HS-5 (cell line): ENCODE measurements around the gene ASPG.

Experiments
- DNase-seq: peaks from one replicate; pipeline ENCODE4 v3.0.0-alpha.2; 2012; ENCODE audit warnings: low read depth

ASPG gene

DNA sequence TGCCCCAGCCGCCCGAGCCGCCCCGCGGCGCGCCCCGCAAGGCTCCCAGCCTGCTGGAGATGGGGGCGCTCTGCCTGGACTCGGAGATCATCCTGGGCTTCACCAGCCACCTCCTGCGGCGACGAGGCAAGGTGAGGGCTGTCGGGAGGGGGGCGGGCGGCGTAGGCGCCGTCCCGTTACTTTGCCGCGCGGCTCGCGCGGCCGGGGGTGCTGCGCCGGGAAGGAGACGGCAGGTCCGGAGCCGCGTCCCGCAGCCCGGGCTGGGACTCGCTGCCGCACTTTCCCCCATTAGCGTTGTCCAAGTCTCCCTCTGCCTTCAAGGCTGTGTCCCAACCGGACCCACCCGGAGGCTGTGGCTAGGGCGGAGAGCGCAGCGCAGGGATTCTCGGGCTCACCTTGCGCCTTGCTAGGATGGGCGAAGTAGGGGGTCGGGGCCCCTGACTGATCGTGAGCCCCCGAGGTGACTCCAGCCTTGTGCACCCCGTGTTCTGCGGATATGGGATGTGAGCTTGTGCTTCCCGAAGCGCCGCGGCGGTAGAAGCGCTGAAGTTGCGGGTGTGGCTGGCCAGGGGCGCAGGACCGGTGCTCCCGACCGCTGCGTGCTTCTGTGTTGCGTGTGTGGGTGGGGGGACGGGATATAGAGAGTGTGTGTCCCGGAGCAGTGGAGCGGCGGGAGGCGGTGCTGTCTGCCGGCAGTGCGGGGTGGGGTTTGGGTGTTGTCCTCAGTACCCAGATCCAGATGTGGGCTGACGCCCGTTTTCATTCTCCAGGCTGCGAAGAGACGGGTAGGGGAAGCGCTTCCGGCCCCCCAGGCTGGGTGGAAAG is 51.2 kb downstream of the ASPG start:
- DNase-seq, result no peak

DNA sequence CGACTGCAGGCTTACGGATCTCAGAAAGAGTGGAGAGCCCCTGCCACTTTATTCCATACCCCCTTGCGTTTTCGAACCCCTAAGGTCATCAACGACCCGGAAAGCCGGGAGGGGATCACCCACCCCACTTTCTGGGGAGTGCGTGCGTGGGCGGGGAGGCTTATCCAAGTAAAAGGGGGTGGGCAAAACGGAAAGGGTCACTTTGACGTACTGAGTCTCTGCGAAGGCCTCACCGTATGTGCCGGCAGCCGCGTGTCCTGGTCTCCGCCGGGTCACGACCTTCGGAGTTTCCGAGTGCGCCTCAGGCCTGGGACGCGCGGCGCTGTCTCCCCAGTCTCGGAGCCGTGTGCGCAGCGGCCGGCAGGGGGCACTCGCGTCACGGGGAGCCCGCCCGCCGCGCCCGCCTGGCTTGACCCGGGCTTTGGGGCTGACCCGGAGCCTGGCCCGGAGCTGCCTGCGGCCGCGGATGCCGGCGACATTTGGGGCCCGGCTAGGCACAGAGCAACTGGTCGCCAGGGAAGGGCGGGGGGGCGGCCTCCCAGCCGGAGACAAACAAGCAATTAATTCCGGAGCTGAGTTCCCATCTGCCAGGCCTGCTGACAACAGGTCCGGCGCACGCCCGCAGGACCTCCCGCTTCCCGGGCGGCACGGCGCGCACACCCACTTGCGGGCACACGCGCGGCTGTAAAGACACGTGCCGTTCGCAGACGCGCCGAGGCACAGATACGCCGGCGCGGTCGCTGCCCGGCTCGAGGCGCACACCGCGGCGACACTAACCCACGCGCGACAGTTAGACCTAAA is 52.0 kb downstream of the ASPG start:
- peak; percentile 11 for DNase-seq

DNA sequence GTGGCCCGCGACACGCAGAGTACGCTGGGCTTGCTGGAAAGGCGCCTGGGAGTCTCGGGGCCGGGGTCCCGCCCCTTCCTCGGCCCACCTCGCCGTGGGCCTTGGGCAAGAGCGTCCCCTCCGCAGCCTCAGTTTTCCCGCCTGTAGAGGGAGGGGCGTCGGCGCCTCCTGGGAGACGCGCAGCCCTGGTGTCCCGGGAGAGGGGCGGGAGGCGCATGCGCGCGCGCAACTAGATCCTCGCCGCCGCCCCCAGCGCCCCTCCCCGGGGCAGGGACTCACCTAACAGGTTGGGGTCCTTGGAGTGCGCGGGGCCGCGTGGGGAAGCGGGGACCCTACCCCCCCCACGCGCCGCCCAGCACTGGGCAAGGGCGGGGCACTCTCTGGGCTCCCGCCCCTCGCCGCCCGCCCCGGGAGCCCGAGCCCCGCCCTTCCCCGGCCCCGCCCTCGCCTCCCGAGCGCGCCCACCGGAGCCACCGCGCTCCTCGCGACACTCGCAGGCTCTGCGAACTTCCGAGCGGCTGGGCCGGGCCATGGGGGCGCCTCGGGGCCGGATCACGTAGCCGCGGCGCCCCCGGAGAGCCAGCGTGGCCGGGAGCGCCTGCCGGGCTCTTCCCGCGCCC is 52.7 kb downstream of the ASPG start, which contains the start of gene KIF26A:
TSS of gene KIF26A (plus strand) at position 490 of the 620 bp plus-strand sequence. CDS start 136 bp downstream, outside the sequence.
- DNase-seq, result no peak

DNA sequence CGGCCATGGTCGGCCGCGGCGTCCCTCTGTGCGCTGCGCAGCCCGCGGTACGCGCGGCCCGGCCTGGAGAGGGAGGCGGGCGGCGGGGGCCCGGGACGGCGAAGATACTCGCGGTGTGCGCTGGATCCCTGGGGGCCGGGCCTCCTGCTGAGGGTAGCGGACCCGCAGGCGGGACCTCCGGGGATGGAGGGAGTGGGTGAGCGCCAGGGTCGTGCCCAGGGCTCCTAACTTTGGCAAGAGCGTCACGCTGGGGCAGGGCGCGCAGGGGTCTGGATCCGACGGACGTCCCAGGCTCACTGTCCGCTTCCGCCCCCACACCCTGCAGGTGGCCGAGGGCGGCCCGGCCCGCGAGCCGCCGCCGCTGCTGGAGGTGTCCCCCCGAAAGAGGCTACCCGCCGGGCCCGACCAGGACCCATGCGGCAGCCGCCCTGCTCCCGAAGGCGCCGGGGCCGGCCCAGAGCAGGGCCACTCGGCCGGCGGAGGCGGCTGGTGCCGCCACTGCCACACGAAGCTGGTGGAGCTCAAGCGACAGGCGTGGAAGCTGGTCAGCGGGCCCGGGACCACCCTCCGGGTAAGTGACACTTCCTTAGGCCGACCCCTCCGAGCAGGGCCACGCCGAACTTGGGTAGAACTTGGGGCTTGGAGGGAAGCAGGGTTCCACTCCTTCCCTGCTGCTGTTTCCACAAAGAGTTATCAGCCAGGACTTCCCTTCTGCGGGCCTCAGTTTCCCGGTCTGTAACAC is 53.4 kb downstream of the ASPG start:
- DNase-seq, result no peak

DNA sequence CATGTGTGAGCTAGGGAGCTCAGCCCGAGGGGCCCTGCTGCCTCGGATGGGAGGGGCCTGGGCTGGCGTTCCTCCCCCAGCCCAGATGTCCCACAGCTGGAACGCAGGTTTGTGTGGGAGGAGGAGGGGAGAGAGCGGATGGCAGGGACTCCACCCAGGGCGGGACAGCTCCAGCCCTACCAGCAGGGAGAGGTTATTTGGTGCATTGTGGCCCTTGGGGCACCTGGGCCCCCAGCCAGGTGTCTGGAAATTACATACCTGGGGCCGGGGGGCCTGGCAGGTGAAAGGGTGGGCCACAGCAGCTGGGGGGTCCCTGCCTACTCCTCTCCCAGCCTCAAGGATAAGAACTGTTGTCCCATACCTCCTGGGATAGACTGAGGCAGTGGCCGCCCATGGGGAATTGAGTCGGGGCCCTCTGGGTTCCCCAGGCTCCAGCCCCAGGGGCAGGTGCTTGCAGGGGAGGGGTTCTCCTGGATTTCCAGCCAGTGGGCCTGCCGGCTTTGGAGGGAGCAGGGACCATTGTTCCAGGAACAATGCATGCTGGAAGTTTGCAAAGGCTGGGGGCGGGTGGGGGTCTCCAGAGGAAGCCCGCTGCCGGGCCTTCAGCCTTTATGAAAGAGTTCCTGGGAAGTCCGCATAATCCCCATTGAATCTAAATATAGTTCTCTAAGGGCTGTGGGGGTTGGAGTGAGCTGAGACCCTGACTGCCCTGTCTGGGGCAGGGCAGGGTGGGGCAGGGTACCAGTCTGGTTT is 54.1 kb downstream of the ASPG start:
- DNase-seq, result no peak

DNA sequence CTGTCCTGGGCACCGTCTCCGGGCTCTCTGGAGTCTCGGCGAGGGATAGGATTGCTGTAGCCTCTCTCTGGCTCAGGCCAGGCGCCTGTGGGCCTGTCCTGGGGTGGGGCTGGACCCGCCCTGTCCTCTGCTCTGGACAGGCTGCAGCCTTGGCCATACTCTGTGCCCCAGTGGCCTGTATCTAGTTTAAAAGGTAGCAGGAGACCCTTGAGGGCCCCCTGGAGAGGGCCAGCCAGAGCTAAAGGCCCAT is 54.6 kb downstream of the ASPG start:
- DNase-seq, result no peak

DNA sequence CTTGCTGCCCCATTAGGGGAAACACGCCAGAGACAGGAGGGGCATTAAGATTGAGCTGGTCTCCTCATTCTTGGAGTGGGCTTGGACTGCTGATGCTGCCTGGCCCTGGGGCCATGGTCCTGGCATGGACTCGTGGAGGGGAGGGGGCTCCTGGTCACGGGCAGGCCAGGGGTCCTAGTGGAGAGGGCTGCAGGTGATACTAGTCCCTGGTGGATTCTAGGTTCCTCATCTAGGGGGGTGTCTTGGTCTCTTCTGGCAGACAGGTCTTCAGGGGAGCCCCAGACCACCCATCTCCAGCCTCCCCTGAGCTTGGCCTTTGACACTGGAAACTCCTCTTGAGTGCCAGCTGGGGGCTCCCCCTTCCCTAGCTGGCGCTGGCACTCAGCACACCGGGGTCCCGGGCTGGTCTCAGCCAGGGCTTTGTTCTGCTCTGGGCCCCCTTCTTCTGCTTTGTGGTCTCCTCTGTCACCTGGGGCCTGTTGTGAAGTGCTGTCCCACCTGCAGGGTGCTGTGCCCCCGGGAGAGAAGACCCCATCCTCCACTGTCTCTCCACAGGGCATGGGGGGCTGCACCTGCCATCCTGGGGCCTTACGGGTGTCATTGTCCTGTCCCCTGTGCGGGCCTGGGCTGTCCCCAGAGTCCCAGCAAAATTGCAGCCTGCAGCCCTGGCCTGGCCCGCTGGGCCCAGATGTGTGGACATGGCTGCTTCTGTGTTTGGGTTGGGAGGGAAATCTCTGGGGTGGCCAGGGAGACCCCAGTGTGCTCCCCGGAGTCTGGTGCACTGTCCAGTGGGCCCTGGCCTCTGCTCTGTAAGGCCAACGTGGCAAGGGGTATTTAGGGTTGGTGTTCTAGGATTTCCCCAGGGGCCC is 55.2 kb downstream of the ASPG start:
- no peak for DNase-seq

DNA sequence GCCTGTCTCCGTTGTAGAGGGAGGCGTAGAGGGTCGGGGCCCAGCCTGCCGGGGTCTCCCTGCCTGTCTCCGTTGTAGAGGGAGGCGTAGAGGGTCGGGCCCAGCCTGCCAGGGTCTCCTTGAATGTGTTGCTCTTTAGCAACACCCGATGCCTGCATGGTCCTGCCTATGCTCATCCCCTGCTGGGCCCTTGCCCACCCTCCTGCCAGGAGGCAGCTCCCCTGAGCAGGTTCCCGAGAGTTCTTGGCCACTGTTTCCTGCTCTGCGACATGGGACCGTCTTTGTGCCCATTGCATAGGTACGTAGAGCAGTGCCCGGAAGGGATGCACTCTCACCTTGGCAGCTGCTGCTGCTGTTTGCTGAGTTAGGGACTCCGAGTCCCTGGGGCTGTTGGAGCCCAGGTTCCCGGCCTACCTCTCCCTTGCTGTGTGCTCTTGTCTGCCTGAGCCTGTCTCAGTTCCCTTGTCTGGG is 56.2 kb downstream of the ASPG start:
- DNase-seq, result no peak

DNA sequence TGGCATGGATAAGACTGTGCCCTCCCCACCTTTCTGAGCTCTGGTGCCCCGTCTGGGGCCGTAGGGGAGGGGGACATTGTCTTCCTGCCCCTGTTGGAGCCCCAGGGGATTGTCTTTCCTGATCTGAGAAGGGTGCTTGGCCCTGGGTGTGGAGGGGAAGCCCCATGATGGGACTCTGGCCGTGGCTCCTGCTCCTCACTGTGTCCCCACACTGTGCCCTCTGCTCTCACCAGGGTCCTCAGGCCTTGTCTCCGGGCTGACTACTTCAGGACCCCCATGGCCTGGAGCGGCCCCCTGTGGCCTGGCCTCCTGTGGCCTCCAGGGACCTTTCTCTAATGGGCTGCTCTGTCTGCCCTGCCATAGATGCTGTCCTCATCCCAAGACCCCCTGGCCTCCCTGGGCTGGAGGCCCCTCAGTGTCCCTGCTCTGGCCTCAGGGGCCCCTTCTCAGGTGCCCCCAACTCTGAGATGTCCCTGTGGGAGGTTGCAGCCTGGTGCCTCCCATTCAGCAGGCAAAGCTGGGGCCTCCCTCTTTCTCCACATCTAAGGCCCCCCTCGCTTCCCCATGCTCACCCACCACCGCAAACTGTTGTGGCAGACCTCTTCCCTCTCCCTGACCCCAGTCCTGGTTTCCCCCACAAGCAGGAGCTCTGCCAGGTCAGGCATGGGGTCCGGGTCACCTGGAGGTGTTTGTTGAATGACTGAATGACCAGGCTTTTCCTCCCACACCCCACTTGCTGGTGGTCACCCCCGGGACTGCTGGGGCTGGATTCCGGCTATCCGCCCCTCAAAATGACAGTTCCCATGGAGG is 56.8 kb downstream of the ASPG start:
- DNase-seq, result no peak

DNA sequence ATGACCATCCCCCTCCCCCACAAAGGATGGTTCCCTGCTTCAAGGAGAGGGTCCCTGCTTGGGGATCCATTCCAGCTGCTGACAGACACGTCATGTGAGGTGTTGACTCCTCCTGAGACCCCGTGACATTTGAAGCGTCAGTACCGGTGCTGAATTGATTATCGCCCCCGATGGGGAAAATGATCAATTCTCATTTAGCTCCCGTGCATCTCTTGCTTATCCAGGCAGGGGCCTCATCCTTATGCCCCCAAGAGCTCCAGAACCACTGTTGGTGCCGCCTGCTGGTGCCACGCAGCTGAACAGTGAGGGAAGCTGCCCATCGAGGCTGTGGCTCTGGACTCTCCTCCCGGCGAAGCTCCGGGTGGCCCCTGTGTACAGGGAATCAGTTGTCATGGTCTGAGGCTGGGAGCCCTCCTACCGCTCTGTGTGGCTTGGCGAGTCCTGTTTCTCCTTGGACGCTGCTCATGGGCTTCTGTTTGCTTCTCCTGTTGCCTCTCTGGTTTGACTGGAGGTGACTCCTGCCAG is 57.5 kb downstream of the ASPG start:
- no peak for DNase-seq

DNA sequence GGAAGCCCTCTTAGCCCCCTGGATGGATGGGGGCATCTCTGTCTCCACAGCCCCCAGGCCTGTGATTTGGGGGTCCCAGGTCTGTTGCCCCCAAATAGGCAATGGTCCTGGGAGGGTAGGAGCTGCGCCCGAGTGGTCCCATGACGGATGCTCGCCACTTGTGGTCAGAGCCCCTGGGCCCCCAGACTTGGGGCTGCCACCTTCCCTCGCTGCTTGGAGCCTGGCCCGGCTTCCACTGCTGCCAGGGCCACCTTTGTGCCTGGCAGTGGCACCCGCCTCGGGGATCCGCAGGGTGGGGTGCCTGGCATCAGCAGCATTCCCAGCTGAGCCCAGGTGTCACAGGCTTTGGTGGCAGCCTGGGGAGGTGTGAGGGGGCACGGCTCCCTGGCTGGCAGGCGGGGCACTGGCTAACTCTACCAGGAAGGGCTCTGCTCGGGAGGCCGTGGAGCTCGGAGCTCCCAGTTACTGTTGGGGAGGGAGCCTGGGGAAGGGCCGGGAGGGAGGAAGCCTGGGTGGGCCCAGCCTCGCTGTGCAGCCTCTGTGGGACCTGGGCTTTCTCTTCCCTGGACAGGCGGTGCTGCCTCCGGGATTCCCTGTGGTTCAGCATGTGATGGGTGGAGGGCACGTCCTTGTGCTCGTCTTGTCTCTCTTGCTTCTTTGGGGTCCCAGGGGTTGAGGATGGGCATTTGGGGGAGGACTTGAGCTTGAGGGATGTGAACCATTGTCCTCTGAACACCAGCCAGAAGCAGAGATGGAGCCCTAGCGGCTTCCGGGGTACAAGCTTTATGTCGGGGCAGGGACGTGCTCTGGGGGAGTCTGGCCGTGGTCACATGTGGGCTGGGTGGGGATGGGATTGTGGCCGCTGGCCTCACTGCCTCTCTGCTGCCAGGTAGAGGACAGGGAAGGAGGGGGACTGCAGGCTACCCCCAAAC is 58.3 kb downstream of the ASPG start:
- DNase-seq, result no peak

DNA sequence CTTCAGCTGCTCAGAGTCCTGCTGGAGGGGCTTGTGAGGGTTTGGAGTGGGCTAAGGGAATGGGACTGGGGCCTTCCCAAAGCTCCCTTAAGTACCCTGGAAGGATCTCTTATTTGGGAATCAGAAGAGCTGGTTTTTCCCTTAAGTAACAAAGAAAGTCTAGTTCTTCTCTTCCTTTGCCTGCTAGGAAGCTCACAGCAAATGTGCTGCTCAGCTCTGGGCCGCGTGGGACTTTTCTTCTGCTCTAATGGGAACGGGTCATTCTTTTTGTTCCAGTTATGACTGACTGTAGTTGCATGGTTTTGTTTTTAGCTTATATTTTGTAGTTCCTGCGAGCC is 58.9 kb downstream of the ASPG start:
- DNase-seq, result no peak

DNA sequence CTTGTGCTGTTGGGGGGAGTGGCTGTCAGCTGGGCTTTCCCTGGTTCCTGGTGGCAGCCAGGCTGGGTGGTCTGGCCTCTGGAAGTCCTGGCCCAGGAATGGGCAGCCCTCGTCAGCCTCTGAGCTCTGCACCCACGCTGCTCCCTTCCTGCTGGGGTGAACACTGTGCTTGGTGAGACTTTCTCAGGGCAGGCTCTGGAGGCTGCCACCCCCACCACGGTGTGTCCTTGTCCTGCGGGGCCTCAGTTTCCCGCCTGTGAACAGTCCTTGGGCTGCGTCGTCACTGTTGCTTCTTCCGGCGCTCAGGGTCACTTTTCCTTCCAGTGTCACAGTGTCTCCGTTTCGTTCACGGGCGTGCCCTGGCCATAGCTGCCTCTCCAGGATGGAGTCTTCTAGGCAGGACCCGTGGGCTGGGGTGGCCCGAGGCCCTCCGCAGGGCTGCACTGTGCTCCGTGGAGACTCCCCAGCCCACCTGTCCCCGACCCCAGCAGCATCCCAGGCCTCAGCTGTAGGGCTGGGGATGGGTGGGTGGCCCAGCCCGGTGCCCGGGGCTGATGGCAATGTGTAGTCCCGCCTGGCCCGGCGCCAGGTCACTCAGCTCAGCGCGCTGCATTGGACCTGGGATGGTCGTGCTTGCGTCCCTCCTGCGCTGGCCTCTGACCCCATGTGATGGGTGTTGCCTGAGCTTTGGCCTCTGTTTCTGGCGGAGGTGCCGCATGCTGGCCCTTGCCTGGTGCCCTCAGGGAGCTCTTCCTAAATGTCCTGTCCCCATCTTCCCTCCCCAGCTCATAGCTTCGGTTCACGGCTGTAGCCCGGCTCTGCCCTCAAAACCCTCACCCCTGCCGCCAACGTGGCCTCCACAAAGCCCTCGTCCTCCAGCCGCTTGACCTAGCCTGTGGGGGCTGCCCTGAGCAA is 59.7 kb downstream of the ASPG start:
- DNase-seq, result no peak

DNA sequence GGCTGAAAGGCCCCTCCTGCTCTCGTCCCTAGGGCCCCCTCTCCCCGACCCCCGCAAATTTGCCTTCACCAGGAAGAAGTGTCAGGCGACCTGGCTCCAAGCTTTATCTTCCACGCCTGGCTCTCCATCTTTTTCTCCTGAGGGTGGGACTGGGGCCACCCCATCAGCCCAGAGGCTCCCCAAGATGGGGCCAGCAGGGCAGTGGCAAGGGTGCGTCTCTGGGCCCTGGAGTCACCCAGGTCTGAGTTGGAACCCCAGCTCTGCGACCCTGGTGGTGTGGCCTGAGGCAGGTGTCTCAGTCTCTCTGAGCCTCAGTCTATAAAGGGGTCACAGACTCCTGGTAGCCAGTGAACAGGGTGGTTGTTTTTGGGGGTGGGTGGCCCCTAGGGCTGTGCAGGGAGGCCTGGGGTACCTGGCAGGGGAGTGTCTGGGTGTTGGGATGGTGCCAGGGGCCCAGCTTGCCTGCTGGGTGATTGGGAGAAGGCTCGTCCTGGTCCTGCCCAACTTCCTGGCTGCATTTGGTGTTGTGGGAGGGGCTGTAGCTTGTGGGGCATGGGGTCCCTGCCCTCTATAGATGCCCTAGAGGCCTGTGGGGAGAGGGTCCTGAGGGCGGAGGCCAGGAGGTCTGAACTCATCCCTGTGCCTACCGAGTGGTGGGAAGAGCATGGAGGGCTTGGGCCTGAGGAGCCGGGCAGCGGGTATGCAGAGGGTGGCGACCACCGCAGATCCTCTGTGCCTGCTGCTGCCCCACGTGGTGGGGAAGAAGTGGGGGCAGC is 60.5 kb downstream of the ASPG start:
- no peak for DNase-seq

DNA sequence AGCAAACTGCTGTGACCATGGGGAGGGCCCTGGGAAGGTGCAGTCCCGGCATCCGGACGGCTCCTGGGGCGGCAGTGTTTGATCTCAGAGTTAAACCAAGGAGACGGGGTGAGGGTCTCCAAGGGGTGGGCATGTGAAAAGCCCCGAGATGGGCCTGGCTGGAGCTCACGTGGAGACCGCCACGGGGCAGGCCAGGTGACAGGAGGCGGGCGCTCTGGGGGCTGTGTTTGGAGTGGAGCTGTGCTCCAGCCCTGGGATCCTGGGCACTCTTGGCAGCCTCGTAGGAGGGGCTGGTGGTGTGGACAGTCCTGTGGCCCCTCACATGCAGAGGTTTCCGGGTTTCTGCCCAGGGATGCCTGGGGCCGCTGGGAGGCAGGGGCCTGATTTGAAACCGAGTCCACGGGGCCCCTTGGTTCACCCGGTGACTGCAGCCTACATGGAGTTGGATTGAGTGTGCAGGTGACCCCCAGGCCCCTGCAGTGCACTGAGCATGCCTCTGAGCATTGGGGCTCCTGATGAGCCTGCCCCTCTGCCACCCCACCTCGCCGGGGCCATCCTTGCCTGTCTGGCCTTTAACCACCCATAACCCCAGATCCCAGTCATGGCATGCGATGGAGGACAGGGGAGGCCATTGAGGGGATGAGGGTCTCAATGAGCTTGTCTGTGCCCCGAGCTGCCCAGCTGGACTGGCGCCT is 61.3 kb downstream of the ASPG start:
- DNase-seq, result no peak
